Astrocyte of the hippocampus (primary cell): ENCODE data around the gene CCDC7.
A peak's percentile ranks its signal among the peaks of the same experiment; 100 is the strongest.
"Not testable (repeated sequence)": the region's sequence is repeated elsewhere in the genome, so short reads cannot be mapped to it uniquely, and the experiment has no call there.

Experiments
- DNase-seq: peaks from one replicate; pipeline ENCODE4 v3.0.0; 2011; ENCODE audit warnings: low read depth, low spot score

Gene CCDC7

GRCh38 chr10:32699683-32700082 lies 253.7 kb downstream of the CCDC7 start:
- DNase-seq, result not testable (repeated sequence)

GRCh38 chr10:32713560-32713959 lies 267.6 kb downstream of the CCDC7 start:
- no peak for DNase-seq

GRCh38 chr10:32731527-32731926 lies 285.6 kb downstream of the CCDC7 start:
- DNase-seq, result no peak

- no peak for DNase-seq
These were observed 293.0 kb downstream of the CCDC7 start for GRCh38 chr10:32738958-32739357.

GRCh38 chr10:32744321-32744720 lies 298.4 kb downstream of the CCDC7 start:
- no peak for DNase-seq

- DNase-seq, result no peak
These were observed 300.9 kb downstream of the CCDC7 start for GRCh38 chr10:32746869-32747268.

- DNase-seq, result no peak
These were observed 305.6 kb downstream of the CCDC7 start for GRCh38 chr10:32751582-32751981.

GRCh38 chr10:32754900-32755299 lies 309.0 kb downstream of the CCDC7 start:
- DNase-seq, result not testable (repeated sequence)

GRCh38 chr10:32771217-32771616 lies 325.3 kb downstream of the CCDC7 start:
- DNase-seq, result no peak

GRCh38 chr10:32773105-32773504 lies 327.2 kb downstream of the CCDC7 start:
- no peak for DNase-seq

- no peak for DNase-seq
These were observed 341.0 kb downstream of the CCDC7 start for GRCh38 chr10:32786968-32787367.

GRCh38 chr10:32787690-32788284 lies 341.8 kb downstream of the CCDC7 start:
- DNase-seq, result no peak

GRCh38 chr10:32788359-32788758 lies 342.4 kb downstream of the CCDC7 start:
- no peak for DNase-seq

- DNase-seq, result no peak
These were observed 344.5 kb downstream of the CCDC7 start for GRCh38 chr10:32790483-32790882.

GRCh38 chr10:32793033-32793432 lies 347.1 kb downstream of the CCDC7 start:
- no peak for DNase-seq

- DNase-seq, result peak; percentile 49
These were observed 349.8 kb downstream of the CCDC7 start for GRCh38 chr10:32795598-32796183.

- DNase-seq, result not testable (repeated sequence)
These were observed 351.5 kb downstream of the CCDC7 start for GRCh38 chr10:32797393-32797792.

GRCh38 chr10:32846974-32847373 lies 401.0 kb downstream of the CCDC7 start:
- no peak for DNase-seq

- DNase-seq, result no peak
These were observed 405.4 kb downstream of the CCDC7 start for GRCh38 chr10:32851301-32851700.

- DNase-seq, result no peak
These were observed 408.5 kb downstream of the CCDC7 start for GRCh38 chr10:32854435-32854834.

- DNase-seq, result no peak
These were observed 419.2 kb downstream of the CCDC7 start for GRCh38 chr10:32865170-32865569.

- DNase-seq, result no peak
These were observed 432.0 kb downstream of the CCDC7 start for GRCh38 chr10:32877915-32878314.

GRCh38 chr10:32878646-32879045 lies 432.7 kb downstream of the CCDC7 start:
- DNase-seq, result no peak

- no peak for DNase-seq
These were observed 436.1 kb downstream of the CCDC7 start for GRCh38 chr10:32882076-32882475.
